Mammary epithelial cell (primary cell): ENCODE results near the gene KRTAP20-2.

Experiments used
- EZH2 ChIP-seq: IDR thresholded peaks from 2 replicates; pipeline ENCODE4 v1.6.1; 2012; ENCODE audit warnings: low read length, inconsistent platforms, borderline replicate concordance
- TF ChIP-seq, protein P1 (sequence below), 2 donors: IDR thresholded peaks in 1 of 2; conservative IDR thresholded peaks in 1 of 2; 2 replicates each; pipeline ENCODE4 v1.5.1; 2011 to 2012; ENCODE audit warnings: inconsistent platforms in 2 of 2, low read length in 2 of 2, mild to moderate bottlenecking in 2 of 2, control low read depth in 1 of 2, low read depth in 1 of 2; ENCODE audit not compliant: insufficient read depth in 1 of 2; ENCODE audit errors: extremely low read depth in 1 of 2

DNA sequence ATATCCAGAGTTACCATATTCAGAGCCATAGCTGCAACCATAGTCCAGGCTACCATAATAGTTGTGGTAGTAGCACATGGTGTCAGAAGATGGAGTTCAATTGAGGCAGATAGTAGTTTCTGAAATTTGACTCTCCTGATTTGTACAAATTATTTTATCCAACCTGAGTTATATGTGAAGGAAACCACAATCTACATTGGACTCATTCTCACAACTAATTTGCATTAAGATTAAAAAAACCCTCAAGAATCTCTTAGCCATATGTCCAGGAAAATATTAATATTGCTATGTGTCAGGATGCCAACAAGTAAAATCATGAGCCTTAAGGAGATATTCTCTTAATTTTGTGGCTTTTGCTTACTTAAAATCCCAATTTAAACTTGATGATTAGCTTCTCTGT is 44.7 kb upstream of the KRTAP20-2 start, which contains the start of gene KRTAP22-2:
- no peak for TF ChIP-seq EZH2
- TF ChIP-seq, protein P1, sequence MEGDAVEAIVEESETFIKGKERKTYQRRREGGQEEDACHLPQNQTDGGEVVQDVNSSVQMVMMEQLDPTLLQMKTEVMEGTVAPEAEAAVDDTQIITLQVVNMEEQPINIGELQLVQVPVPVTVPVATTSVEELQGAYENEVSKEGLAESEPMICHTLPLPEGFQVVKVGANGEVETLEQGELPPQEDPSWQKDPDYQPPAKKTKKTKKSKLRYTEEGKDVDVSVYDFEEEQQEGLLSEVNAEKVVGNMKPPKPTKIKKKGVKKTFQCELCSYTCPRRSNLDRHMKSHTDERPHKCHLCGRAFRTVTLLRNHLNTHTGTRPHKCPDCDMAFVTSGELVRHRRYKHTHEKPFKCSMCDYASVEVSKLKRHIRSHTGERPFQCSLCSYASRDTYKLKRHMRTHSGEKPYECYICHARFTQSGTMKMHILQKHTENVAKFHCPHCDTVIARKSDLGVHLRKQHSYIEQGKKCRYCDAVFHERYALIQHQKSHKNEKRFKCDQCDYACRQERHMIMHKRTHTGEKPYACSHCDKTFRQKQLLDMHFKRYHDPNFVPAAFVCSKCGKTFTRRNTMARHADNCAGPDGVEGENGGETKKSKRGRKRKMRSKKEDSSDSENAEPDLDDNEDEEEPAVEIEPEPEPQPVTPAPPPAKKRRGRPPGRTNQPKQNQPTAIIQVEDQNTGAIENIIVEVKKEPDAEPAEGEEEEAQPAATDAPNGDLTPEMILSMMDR (conservative IDR thresholded peaks at IDR 0.05 in 1 of 2, IDR thresholded peaks at IDR 0.05 in 1 of 2; ENCODE audit: extremely low read depth in 1 of 2, insufficient read depth in 1 of 2, low read depth in 1 of 2, low read length in 2 of 2): no peak
